ENCODE measurements around the gene LDLRAP1.
"Not testable (repeated sequence)": the region's sequence is repeated elsewhere in the genome, so short reads cannot be mapped to it uniquely, and the experiment has no call there.

DNA sequence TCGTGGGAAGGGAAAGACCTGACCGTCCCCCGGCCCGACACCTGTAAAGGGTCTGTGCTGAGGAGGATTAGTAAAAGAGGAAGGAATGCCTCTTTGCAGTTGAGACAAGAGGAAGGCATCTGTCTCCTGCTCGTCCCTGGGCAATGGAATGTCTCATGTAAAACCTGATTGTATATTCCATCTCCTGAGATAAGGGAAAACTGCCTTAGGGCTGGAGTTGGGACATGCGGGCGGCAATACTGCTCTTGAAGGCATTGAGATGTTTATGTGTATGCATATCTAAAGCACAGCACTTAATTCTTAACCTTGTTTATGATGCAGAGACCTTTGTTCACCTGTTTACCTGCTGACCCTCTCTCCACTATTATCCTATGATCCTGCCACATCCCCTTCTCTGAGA lies 44.8 kb downstream of the LDLRAP1 start:
- TF ChIP-seq, protein P1, sequence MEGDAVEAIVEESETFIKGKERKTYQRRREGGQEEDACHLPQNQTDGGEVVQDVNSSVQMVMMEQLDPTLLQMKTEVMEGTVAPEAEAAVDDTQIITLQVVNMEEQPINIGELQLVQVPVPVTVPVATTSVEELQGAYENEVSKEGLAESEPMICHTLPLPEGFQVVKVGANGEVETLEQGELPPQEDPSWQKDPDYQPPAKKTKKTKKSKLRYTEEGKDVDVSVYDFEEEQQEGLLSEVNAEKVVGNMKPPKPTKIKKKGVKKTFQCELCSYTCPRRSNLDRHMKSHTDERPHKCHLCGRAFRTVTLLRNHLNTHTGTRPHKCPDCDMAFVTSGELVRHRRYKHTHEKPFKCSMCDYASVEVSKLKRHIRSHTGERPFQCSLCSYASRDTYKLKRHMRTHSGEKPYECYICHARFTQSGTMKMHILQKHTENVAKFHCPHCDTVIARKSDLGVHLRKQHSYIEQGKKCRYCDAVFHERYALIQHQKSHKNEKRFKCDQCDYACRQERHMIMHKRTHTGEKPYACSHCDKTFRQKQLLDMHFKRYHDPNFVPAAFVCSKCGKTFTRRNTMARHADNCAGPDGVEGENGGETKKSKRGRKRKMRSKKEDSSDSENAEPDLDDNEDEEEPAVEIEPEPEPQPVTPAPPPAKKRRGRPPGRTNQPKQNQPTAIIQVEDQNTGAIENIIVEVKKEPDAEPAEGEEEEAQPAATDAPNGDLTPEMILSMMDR (IDR thresholded peaks at IDR 0.05) = not testable (repeated sequence)
- TF ChIP-seq ZFX (IDR thresholded peaks at IDR 0.05; ENCODE audit: borderline replicate concordance) = not testable (repeated sequence)
